ENCODE results near the gene CAPN13.

DNA sequence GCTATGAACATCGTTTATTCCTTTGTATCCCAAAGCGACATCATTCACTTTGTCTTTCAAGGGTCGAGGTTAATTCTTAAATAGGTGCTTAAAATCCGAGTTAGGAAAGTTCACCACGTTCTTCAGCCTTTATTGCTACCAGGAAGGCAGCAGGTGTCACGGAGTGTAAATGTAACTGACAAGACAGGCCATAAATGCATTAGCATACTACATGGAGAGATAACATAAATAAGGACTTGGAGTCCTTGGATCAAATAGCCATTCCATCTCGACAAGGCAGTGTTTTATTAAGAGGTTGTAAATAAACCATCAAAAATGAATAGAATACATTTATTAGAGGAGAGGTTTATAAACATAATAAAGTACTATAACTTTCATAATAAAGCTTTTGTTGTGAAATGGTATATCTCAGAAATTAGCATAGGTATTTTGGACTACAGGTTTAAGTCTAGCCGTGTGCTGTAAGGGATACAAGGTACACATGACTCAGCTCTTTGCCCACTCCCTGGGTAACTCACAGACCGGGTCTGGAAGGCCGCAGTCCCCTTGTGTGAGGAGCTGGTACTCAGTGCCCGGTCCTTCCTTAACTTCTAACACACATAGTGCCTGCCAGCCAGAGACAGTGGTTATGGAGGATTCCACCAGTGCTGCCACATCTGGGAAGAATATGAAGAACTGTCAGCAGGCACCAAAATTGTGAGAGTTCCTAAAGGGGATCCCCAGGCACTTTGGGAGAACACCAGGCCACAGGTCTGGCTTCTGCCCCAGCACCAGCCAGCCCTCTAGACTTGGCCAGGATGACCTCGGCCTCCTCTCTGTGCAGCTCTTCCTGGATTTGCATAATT, 29.4 kb downstream of the CAPN13 start:
- no peak for TF ChIP-seq GATA2 (IDR thresholded peaks at IDR 0.05; ENCODE audit: low read depth, low read length)
- no peak for TF ChIP-seq GATA3 (IDR thresholded peaks at IDR 0.05; ENCODE audit: low read depth, low read length)

All from SH-SY5Y (cell line).